Liver (tissue), 3 donors: Measurements from ENCODE around the gene MAP7D3.

ENCODE experiments used
- CTCF ChIP-seq: fragments of 150-350 bp; IDR thresholded peaks from 2 replicates; pipeline ENCODE4 v1.5.1; 2017; ENCODE audit warnings: improper control_type of control experiment, low read depth, low read length; ENCODE audit not compliant: missing input control
- RAD21 ChIP-seq, 2 donors: IDR thresholded peaks; 2 replicates each; pipeline ENCODE4 v1.6.1; 2016; ENCODE audit warnings: antibody characterized with exemption in 2 of 2, mild to moderate bottlenecking in 2 of 2
- REST ChIP-seq: IDR thresholded peaks from 2 replicates; pipeline ENCODE4 v1.6.1; 2016; ENCODE audit warnings: antibody characterized with exemption, mild to moderate bottlenecking
- TAF1 ChIP-seq: conservative IDR thresholded peaks from 2 replicates; pipeline ENCODE4 v1.6.1; 2016; ENCODE audit warnings: antibody characterized with exemption, mild to moderate bottlenecking
- TF ChIP-seq, protein P1 (sequence below): IDR thresholded peaks from 2 replicates; pipeline ENCODE4 v1.6.1; 2016; ENCODE audit warnings: antibody characterized with exemption
- donor health status: healthy.
- donor health status: healthy.

GRCh38 chrX:136200466-136200865 lies 50.7 kb downstream of the MAP7D3 start:
- peak; percentile 39 for TF ChIP-seq CTCF
- TF ChIP-seq TAF1: no peak
- no peak for TF ChIP-seq REST
- peak; percentile 73 to 80 for TF ChIP-seq RAD21 (IDR thresholded peaks at IDR 0.05)
- TF ChIP-seq, protein P1, sequence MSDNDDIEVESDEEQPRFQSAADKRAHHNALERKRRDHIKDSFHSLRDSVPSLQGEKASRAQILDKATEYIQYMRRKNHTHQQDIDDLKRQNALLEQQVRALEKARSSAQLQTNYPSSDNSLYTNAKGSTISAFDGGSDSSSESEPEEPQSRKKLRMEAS: no peak
